Right lobe of liver (tissue), 6 donors: ENCODE results near the gene PRR7. TPM values are rescaled to one million over a fixed set of nuclear protein-coding genes. Genes with fewer than 3 reads are reported as not detected.
A peak's percentile ranks its signal among the peaks of the same experiment; 100 is the strongest.

ENCODE experiments used
- ATAC-seq, 4 donors: fragments of 200-7000 bp; cut with Tn5 transposase; one replicate each; pipeline ENCODE4 v1.9.1; 2020; ENCODE audit warnings: mild to moderate bottlenecking in 4 of 4, moderate library complexity in 4 of 4
- DNase-seq, 3 donors: peaks; one replicate each; pipeline ENCODE4 v3.0.0-alpha.2; 2020
- H3K27ac ChIP-seq, 3 donors: fragments of 200-600 bp; one replicate each; pipeline ENCODE4 v1.8.0; 2022
- H3K27me3 ChIP-seq, 2 donors: fragments of 200-600 bp; one replicate each; pipeline ENCODE4 v1.8.0; 2022
- H3K36me3 ChIP-seq, 4 donors: fragments of 200-600 bp; sonication (generic) in 1 of 4; one replicate each; pipeline versions ENCODE4 v1.5.1 to v1.8.0; 2017 to 2022; ENCODE audit warnings: control low read depth in 1 of 4
- H3K4me1 ChIP-seq, 4 donors: fragments of 200-600 bp; sonication (generic) in 1 of 4; one replicate each; pipeline versions ENCODE4 v1.5.1 to v1.8.0; 2017 to 2022; ENCODE audit warnings: control low read depth in 1 of 4
- H3K4me3 ChIP-seq, 3 donors: fragments of 200-600 bp; one replicate each; pipeline ENCODE4 v1.8.0; 2022
- H3K9me3 ChIP-seq, 4 donors: fragments of 200-600 bp; sonication (generic) in 1 of 4; one replicate each; pipeline versions ENCODE4 v1.5.1 to v1.8.0; 2017 to 2022; ENCODE audit warnings: control low read depth in 1 of 4
- POLR2A ChIP-seq: fragments of 450-650 bp; IDR thresholded peaks from one replicate; pipeline ENCODE4 v1.6.1; 2017; ENCODE audit warnings: antibody characterized with exemption, mild to moderate bottlenecking
- WGBS: methylation state at CpG from one replicate; pipeline ENCODE4 v1.1.6; 2018; ENCODE audit warnings: low coverage, low lambda C conversion rate; ENCODE audit not compliant: insufficient coverage; ENCODE audit errors: missing lambda C conversion rate; 5-methylcytosine and 5-hydroxymethylcytosine counted together
- intact Hi-C, 2 donors: fragments of 100-400 bp; cut with DNase I; formaldehyde crosslinking; loops; one replicate each; pipeline versions ENCODE4 v1.11.2 to v1.14.1; 2022
- long read RNA-seq: library from polyadenylated mRNA; unstranded; transcript quantifications from one replicate; pipeline ENCODE4 v2.0.0, GENCODE V29; 2019
- total RNA-seq, 6 experiments: library from RNA; depleted of rRNA in 2 of 6; stranded (reverse); fragments of >200 nt in 2 of 6; fragmentation: NEBNext Ultra II Directional in 3 of 6; extraction: Animal tissue kit (Norgen Biotek cat#: 25700) in 3 of 6; gene quantifications; one replicate each; pipeline versions ENCODE4 v1.1.0 to v1.2.4, GENCODE V29; 2016 to 2023
- TF ChIP-seq, protein P1 (sequence below), 4 donors: fragments of 200-600 bp in 3 of 4; fragments of 450-650 bp in 1 of 4; IDR thresholded peaks; one replicate each; pipeline versions ENCODE4 v1.5.1 to v1.8.0; 2016 to 2022; ENCODE audit warnings: antibody characterized with exemption in 4 of 4, mild to moderate bottlenecking in 2 of 4
- donor health status: DM: no; HTN: yes; CAD: no.
- donor health status: DM: no; HTN: no; CAD: no.
- donor health status: DM: no; HTN: no; CAD: no.
- donor health status: DM: no; HTN: yes; CAD: no.
- donor health status: DM: no; HTN: yes; CAD: no.

The PRR7 gene, protein sequence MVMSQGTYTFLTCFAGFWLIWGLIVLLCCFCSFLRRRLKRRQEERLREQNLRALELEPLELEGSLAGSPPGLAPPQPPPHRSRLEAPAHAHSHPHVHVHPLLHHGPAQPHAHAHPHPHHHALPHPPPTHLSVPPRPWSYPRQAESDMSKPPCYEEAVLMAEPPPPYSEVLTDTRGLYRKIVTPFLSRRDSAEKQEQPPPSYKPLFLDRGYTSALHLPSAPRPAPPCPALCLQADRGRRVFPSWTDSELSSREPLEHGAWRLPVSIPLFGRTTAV
- 10 to 100 TPM in 1 of 6 experiments, 1 to 10 TPM in 3, under 1 TPM in 2; 0.15 to 13.0 (median 1.9) TPM for total RNA-seq
- long read RNA-seq, result 0 reads

GRCh38 chr5:177446200-177447065, at the start of gene PRR7:
TSS of gene PRR7 (plus strand) at chr5:177446814. CDS start at chr5:177455068, 8,254 bp downstream.
- ATAC-seq (peak; percentile 58 to 82 (median 76)), DNase-seq (peak in 2 of 3 donors; percentile 72 to 79)
- Histone ChIP-seq H3K9me3 (no peaks in the 10 kb centered on the region), H3K27me3 (no peaks in the 10 kb centered on the region), H3K4me3 (peak within 1 kb of the TSS; percentile 51 to 66 (median 57)), H3K27ac (peak within 1 kb of the TSS in 1 of 3 donors; percentile 29), H3K4me1 (peaks cover 0 to 18% (median 1%) of the 10 kb centered on the region in 4 donors), H3K36me3 (no peaks in the 10 kb centered on the region)
- TF ChIP-seq, protein P1, sequence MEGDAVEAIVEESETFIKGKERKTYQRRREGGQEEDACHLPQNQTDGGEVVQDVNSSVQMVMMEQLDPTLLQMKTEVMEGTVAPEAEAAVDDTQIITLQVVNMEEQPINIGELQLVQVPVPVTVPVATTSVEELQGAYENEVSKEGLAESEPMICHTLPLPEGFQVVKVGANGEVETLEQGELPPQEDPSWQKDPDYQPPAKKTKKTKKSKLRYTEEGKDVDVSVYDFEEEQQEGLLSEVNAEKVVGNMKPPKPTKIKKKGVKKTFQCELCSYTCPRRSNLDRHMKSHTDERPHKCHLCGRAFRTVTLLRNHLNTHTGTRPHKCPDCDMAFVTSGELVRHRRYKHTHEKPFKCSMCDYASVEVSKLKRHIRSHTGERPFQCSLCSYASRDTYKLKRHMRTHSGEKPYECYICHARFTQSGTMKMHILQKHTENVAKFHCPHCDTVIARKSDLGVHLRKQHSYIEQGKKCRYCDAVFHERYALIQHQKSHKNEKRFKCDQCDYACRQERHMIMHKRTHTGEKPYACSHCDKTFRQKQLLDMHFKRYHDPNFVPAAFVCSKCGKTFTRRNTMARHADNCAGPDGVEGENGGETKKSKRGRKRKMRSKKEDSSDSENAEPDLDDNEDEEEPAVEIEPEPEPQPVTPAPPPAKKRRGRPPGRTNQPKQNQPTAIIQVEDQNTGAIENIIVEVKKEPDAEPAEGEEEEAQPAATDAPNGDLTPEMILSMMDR (IDR thresholded peaks at IDR 0.05), result peak in 3 of 4 donors; percentile 6 to 26 (median 25)
- TF ChIP-seq POLR2A, result peak; percentile 52
- intact Hi-C loops, result no loop called here
- no CpG with 5 or more reads among the region's 89 CpGs for whole genome bisulfite sequencing

DNA sequence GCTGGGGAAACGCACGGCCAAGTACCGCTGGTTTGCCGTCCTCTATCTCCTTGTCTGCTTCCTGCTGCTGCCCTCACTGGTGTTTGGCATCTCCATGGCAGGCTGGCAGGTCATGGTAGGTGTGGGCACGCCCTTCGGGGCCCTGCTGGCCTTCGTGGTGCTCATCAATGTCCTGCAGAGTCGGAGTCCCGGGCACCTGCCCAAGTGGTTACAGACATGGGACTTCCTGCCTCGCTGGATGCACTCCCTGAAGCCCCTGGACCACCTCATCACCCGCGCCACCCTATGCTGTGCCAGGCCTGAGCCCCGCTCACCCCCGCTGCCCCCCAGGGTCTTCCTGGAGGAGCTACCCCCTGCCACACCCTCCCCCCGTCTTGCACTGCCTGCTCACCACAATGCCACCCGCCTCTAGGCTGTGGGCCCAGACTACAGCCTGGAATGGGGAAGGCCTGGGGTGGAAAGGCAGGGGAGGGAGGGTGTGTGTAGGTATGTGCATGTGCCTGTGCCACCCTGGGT, 48.7 kb upstream of the PRR7 start:
- peaks cover 0 to 9% (median 0%) of the 10 kb centered on the region in 4 donors for H3K36me3 ChIP-seq
- ATAC-seq (no peak), DNase-seq (no peak)
- TF ChIP-seq, protein P1 (IDR thresholded peaks at IDR 0.05), result no peak
- no peak for TF ChIP-seq POLR2A
- intact Hi-C loops, result loop anchor here in 1 of 2 donors (5.0 kb wide), 1 partner anchor 54 kb away; no protein-coding TSS in a partner anchor
- peaks cover 0 to 9% (median 0%) of the 10 kb centered on the region in 4 donors for H3K4me1 ChIP-seq
- no peak overlapping the region for H3K4me3 ChIP-seq
- H3K27ac ChIP-seq, result no peak overlapping the region
- WGBS, result 69% methylated on average over 5 of the region's 16 CpGs
- no peaks in the 10 kb centered on the region for H3K27me3 ChIP-seq
- no peaks in the 10 kb centered on the region for H3K9me3 ChIP-seq

DNA sequence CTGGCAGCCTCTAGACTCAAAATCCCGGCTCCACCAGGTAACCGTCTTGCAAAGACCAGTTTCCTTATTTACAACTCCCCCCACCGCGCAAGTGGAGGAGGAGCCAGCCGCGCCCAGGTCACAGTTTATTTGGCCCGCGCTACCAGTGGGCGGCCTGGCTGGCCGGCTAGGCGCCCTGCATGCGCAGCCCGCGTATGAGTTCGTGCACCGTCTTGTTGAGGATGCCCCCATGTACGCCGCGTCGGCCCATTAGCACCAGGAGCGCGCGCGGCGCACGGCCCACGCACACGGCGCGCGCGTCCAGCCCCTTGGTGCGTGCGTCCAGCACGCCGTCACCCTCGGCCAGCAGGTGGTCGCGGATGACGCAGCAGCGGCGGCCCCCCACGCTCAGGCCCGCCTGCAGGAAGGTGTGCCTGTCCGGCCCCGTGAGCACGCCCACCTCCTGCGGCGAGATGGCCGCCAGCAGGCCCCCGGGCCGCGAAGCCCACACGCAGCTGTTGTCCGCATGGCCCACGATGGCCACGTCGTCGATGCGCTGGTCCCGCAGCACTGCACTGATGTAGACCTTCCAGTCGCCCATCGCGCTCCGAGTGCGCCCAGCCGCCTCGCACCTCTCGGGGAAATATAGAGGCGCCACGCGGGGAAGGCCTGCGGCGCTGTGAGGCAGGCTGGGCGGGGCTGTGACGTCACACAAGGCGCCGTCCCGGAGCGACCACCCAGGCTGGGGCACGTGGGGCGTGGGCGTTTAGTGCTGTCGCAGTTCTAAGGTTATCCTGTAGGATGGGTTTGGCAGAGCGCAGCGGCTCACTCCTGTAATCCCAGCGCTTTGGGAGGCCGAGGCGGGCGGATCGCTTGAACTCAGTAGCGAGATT, 46.4 kb upstream of the PRR7 start, which contains the start of gene PFN3:
Gene PFN3 (minus strand): TSS at position 665 of the 872 bp plus-strand sequence. CDS start 85 bp downstream, at position 580.
- H3K9me3 ChIP-seq, result no peaks in the 10 kb centered on the region
- peak in 1 of 3 donors; percentile 65 for DNase-seq
- TF ChIP-seq POLR2A, result no peak
- TF ChIP-seq, protein P1 (IDR thresholded peaks at IDR 0.05), result no peak
- H3K27ac ChIP-seq, result no peak within 1 kb of the TSS
- peaks cover 0 to 15% (median 5%) of the 10 kb centered on the region in 4 donors for H3K36me3 ChIP-seq
- peaks cover 0 to 20% (median 0%) of the 10 kb centered on the region in 4 donors for H3K4me1 ChIP-seq
- H3K27me3 ChIP-seq, result no peaks in the 10 kb centered on the region
- ATAC-seq, result peak; percentile 24 to 49 (median 43)
- intact Hi-C loops, result loop anchor here (5.0 kb wide), 2 partner anchors 37 to 52 kb away; no protein-coding TSS in a partner anchor
- no peak within 1 kb of the TSS for H3K4me3 ChIP-seq
- WGBS, result 49% methylated on average over 7 of the region's 92 CpGs
